Measurements from ENCODE around the gene PTPRG. TPM values are rescaled to one million over a fixed set of nuclear protein-coding genes. Genes with fewer than 3 reads are reported as not detected.

PTPRG gene
- total and polyA plus RNA-seq, 2 experiments from 2014 or later: 8.5 to 34.9 TPM

GRCh38 chr3:61739640-61740039, 178.3 kb downstream of the PTPRG start:
- peaks cover 5% of the 10 kb centered on the region for H3K4me1 ChIP-seq (ENCODE audit: insufficient read depth)
- no peaks in the 10 kb centered on the region for H3K9me3 ChIP-seq (ENCODE audit: low read depth)
- peaks cover 47% of the 10 kb centered on the region for H3K79me2 ChIP-seq
- 100% methylated on average over 1 of the region's 1 CpG for WGBS (ENCODE audit: low lambda C conversion rate, missing lambda C conversion rate)
- no peak overlapping the region for H3K4me2 ChIP-seq
- TF ChIP-seq EZH2phosphoT487 (IDR thresholded peaks at IDR 0.05; ENCODE audit: low read depth, severe bottlenecking, unreplicated experiment): no peak
- TF ChIP-seq EZH2 (IDR thresholded peaks at IDR 0.05; ENCODE audit: borderline replicate concordance): no peak
- TF ChIP-seq CTCF (IDR thresholded peaks at IDR 0.05; ENCODE audit: poor library complexity): no peak
- DNase-seq (ENCODE audit: low spot score): no peak
- no peaks in the 10 kb centered on the region for H3K9me2 ChIP-seq (replicated peaks; ENCODE audit: insufficient read depth)
- no peak overlapping the region for H3K4me3 ChIP-seq
- H3K27me3 ChIP-seq: no peaks in the 10 kb centered on the region
- H3K27ac ChIP-seq: no peak overlapping the region
- no peaks in the 10 kb centered on the region for H4K20me1 ChIP-seq (ENCODE audit: insufficient read depth, poor library complexity, severe bottlenecking)
- H3K36me3 ChIP-seq (replicated peaks; ENCODE audit: insufficient read depth, low read depth): no peaks in the 10 kb centered on the region
- no peak overlapping the region for H2AFZ ChIP-seq

GRCh38 chr3:61740494-61740893, 179.1 kb downstream of the PTPRG start:
- no peaks in the 10 kb centered on the region for H4K20me1 ChIP-seq (ENCODE audit: insufficient read depth, poor library complexity, severe bottlenecking)
- peaks cover 47% of the 10 kb centered on the region for H3K79me2 ChIP-seq

GRCh38 chr3:61741551-61741950, 180.2 kb downstream of the PTPRG start:
- H3K36me3 ChIP-seq (replicated peaks; ENCODE audit: insufficient read depth, low read depth): no peaks in the 10 kb centered on the region
- H3K27ac ChIP-seq: no peak overlapping the region
- no peak for DNase-seq (ENCODE audit: low spot score)
- TF ChIP-seq EZH2 (IDR thresholded peaks at IDR 0.05; ENCODE audit: borderline replicate concordance) (no peak), EZH2phosphoT487 (IDR thresholded peaks at IDR 0.05; ENCODE audit: low read depth, severe bottlenecking, unreplicated experiment) (no peak), CTCF (IDR thresholded peaks at IDR 0.05; ENCODE audit: poor library complexity) (no peak)
- H3K9me3 ChIP-seq (ENCODE audit: low read depth): no peaks in the 10 kb centered on the region
- no peaks in the 10 kb centered on the region for H4K20me1 ChIP-seq (ENCODE audit: insufficient read depth, poor library complexity, severe bottlenecking)
- H3K4me3 ChIP-seq: no peak overlapping the region
- H3K79me2 ChIP-seq: peaks cover 43% of the 10 kb centered on the region
- no peaks in the 10 kb centered on the region for H3K27me3 ChIP-seq
- no peak overlapping the region for H2AFZ ChIP-seq
- H3K4me2 ChIP-seq: no peak overlapping the region
- H3K9me2 ChIP-seq (replicated peaks; ENCODE audit: insufficient read depth): no peaks in the 10 kb centered on the region
- no peaks in the 10 kb centered on the region for H3K4me1 ChIP-seq (ENCODE audit: insufficient read depth)
- 90% methylated on average over 3 of the region's 3 CpGs for WGBS (ENCODE audit: low lambda C conversion rate, missing lambda C conversion rate)

More at GRCh38 chr3:61740494-61740893, 179.1 kb downstream of the PTPRG start:
- H3K4me2 ChIP-seq: no peak overlapping the region
- no peak overlapping the region for H2AFZ ChIP-seq
- DNase-seq (ENCODE audit: low spot score): no peak
- no peaks in the 10 kb centered on the region for H3K9me3 ChIP-seq (ENCODE audit: low read depth)
- no peaks in the 10 kb centered on the region for H3K27me3 ChIP-seq
- H3K4me3 ChIP-seq: no peak overlapping the region
- no peaks in the 10 kb centered on the region for H3K4me1 ChIP-seq (ENCODE audit: insufficient read depth)
- H3K36me3 ChIP-seq (replicated peaks; ENCODE audit: insufficient read depth, low read depth): no peaks in the 10 kb centered on the region
- no peaks in the 10 kb centered on the region for H3K9me2 ChIP-seq (replicated peaks; ENCODE audit: insufficient read depth)
- WGBS (ENCODE audit: low lambda C conversion rate, missing lambda C conversion rate): 36% methylated on average over 1 of the region's 1 CpG
- no peak overlapping the region for H3K27ac ChIP-seq
- TF ChIP-seq CTCF (IDR thresholded peaks at IDR 0.05; ENCODE audit: poor library complexity): no peak
- no peak for TF ChIP-seq EZH2 (IDR thresholded peaks at IDR 0.05; ENCODE audit: borderline replicate concordance)
- TF ChIP-seq EZH2phosphoT487 (IDR thresholded peaks at IDR 0.05; ENCODE audit: low read depth, severe bottlenecking, unreplicated experiment): no peak

- Histone ChIP-seq H3K4me1 (ENCODE audit: insufficient read depth) (no peaks in the 10 kb centered on the region), H3K79me2 (peaks cover 38% of the 10 kb centered on the region), H3K27me3 (no peaks in the 10 kb centered on the region), H3K36me3 (replicated peaks; ENCODE audit: insufficient read depth, low read depth) (no peaks in the 10 kb centered on the region), H3K9me3 (ENCODE audit: low read depth) (no peaks in the 10 kb centered on the region), H3K9me2 (replicated peaks; ENCODE audit: insufficient read depth) (no peaks in the 10 kb centered on the region), H4K20me1 (ENCODE audit: insufficient read depth, poor library complexity, severe bottlenecking) (no peaks in the 10 kb centered on the region), H3K27ac (no peak overlapping the region), H2AFZ (no peak overlapping the region), H3K4me3 (no peak overlapping the region), H3K4me2 (no peak overlapping the region)
- 85% methylated on average over 7 of the region's 7 CpGs for WGBS (ENCODE audit: low lambda C conversion rate, missing lambda C conversion rate)
- DNase-seq (ENCODE audit: low spot score): no peak
- no peak for TF ChIP-seq CTCF (IDR thresholded peaks at IDR 0.05; ENCODE audit: poor library complexity)
- no peak for TF ChIP-seq EZH2phosphoT487 (IDR thresholded peaks at IDR 0.05; ENCODE audit: low read depth, severe bottlenecking, unreplicated experiment)
Observed at GRCh38 chr3:61742006-61742405, 180.6 kb downstream of the PTPRG start.
